Measurements from ENCODE around the gene PRSS12. TPM values are rescaled to one million over a fixed set of nuclear protein-coding genes. Genes with fewer than 3 reads are reported as not detected.
A peak's percentile ranks its signal among the peaks of the same experiment; 100 is the strongest.

Gene PRSS12
- total and polyA plus RNA-seq, 2 experiments from 2014 or later, result 8.2 to 14.4 TPM

- no peaks in the 10 kb centered on the region for H3K9me3 ChIP-seq (ENCODE audit: low read depth)
- H2AFZ ChIP-seq, result peak overlapping the region; percentile 24
- no peak for DNase-seq (ENCODE audit: low spot score)
- peak overlapping the region; percentile 89 for H3K4me2 ChIP-seq
- peaks cover 22% of the 10 kb centered on the region for H3K79me2 ChIP-seq
- TF ChIP-seq EZH2phosphoT487 (IDR thresholded peaks at IDR 0.05; ENCODE audit: low read depth, severe bottlenecking, unreplicated experiment), result no peak
- TF ChIP-seq EZH2 (IDR thresholded peaks at IDR 0.05; ENCODE audit: borderline replicate concordance), result no peak
- TF ChIP-seq, protein P1, sequence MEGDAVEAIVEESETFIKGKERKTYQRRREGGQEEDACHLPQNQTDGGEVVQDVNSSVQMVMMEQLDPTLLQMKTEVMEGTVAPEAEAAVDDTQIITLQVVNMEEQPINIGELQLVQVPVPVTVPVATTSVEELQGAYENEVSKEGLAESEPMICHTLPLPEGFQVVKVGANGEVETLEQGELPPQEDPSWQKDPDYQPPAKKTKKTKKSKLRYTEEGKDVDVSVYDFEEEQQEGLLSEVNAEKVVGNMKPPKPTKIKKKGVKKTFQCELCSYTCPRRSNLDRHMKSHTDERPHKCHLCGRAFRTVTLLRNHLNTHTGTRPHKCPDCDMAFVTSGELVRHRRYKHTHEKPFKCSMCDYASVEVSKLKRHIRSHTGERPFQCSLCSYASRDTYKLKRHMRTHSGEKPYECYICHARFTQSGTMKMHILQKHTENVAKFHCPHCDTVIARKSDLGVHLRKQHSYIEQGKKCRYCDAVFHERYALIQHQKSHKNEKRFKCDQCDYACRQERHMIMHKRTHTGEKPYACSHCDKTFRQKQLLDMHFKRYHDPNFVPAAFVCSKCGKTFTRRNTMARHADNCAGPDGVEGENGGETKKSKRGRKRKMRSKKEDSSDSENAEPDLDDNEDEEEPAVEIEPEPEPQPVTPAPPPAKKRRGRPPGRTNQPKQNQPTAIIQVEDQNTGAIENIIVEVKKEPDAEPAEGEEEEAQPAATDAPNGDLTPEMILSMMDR (IDR thresholded peaks at IDR 0.05; ENCODE audit: poor library complexity), result no peak
- 5% methylated on average over 13 of the region's 13 CpGs for WGBS (ENCODE audit: low lambda C conversion rate, missing lambda C conversion rate)
- H4K20me1 ChIP-seq (ENCODE audit: insufficient read depth, poor library complexity, severe bottlenecking), result no peaks in the 10 kb centered on the region
- no peaks in the 10 kb centered on the region for H3K9me2 ChIP-seq (replicated peaks; ENCODE audit: insufficient read depth)
- H3K4me3 ChIP-seq, result peak overlapping the region; percentile 83
- peaks cover 26% of the 10 kb centered on the region for H3K4me1 ChIP-seq (ENCODE audit: insufficient read depth)
- H3K27ac ChIP-seq, result peak overlapping the region; percentile 91
- no peaks in the 10 kb centered on the region for H3K36me3 ChIP-seq (replicated peaks; ENCODE audit: insufficient read depth, low read depth)
- no peaks in the 10 kb centered on the region for H3K27me3 ChIP-seq
Measured at GRCh38 chr4:118279328-118279727, 73.5 kb downstream of the PRSS12 start.

- TF ChIP-seq EZH2phosphoT487 (IDR thresholded peaks at IDR 0.05; ENCODE audit: low read depth, severe bottlenecking, unreplicated experiment) (no peak), EZH2 (IDR thresholded peaks at IDR 0.05; ENCODE audit: borderline replicate concordance) (no peak)
- TF ChIP-seq, protein P1 (IDR thresholded peaks at IDR 0.05; ENCODE audit: poor library complexity), result no peak
Measured at GRCh38 chr4:118278473-118279274, 74.1 kb downstream of the PRSS12 start.

GRCh38 chr4:118277243-118277642, 75.6 kb downstream of the PRSS12 start:
- Histone ChIP-seq H2AFZ (no peak overlapping the region), H3K4me1 (ENCODE audit: insufficient read depth) (peaks cover 26% of the 10 kb centered on the region), H3K27me3 (no peaks in the 10 kb centered on the region), H3K27ac (peak overlapping the region; percentile 87), H3K79me2 (peaks cover 22% of the 10 kb centered on the region), H3K36me3 (replicated peaks; ENCODE audit: insufficient read depth, low read depth) (no peaks in the 10 kb centered on the region), H3K9me3 (ENCODE audit: low read depth) (no peaks in the 10 kb centered on the region), H3K4me3 (peak overlapping the region; percentile 7), H3K9me2 (replicated peaks; ENCODE audit: insufficient read depth) (no peaks in the 10 kb centered on the region), H3K4me2 (peak overlapping the region; percentile 72), H4K20me1 (ENCODE audit: insufficient read depth, poor library complexity, severe bottlenecking) (no peaks in the 10 kb centered on the region)
- no peak for TF ChIP-seq EZH2phosphoT487 (IDR thresholded peaks at IDR 0.05; ENCODE audit: low read depth, severe bottlenecking, unreplicated experiment)
- no peak for TF ChIP-seq EZH2 (IDR thresholded peaks at IDR 0.05; ENCODE audit: borderline replicate concordance)
- TF ChIP-seq, protein P1 (IDR thresholded peaks at IDR 0.05; ENCODE audit: poor library complexity), result no peak
- DNase-seq (ENCODE audit: low spot score), result no peak
- 87% methylated on average over 4 of the region's 4 CpGs for WGBS (ENCODE audit: low lambda C conversion rate, missing lambda C conversion rate)

More at GRCh38 chr4:118278473-118279274, 74.1 kb downstream of the PRSS12 start:
- no peaks in the 10 kb centered on the region for H4K20me1 ChIP-seq (ENCODE audit: insufficient read depth, poor library complexity, severe bottlenecking)
- peak; percentile 99 for DNase-seq (ENCODE audit: low spot score)
- no peaks in the 10 kb centered on the region for H3K36me3 ChIP-seq (replicated peaks; ENCODE audit: insufficient read depth, low read depth)
- peaks cover 22% of the 10 kb centered on the region for H3K79me2 ChIP-seq
- 1% methylated on average over 50 of the region's 56 CpGs for WGBS (ENCODE audit: low lambda C conversion rate, missing lambda C conversion rate)
- H3K27me3 ChIP-seq, result no peaks in the 10 kb centered on the region
- H3K9me3 ChIP-seq (ENCODE audit: low read depth), result no peaks in the 10 kb centered on the region
- H3K9me2 ChIP-seq (replicated peaks; ENCODE audit: insufficient read depth), result no peaks in the 10 kb centered on the region
- H3K4me2 ChIP-seq, result peak overlapping the region; percentile 89
- peak overlapping the region; percentile 56 for H2AFZ ChIP-seq
- H3K4me1 ChIP-seq (ENCODE audit: insufficient read depth), result peaks cover 26% of the 10 kb centered on the region
- H3K4me3 ChIP-seq, result peak overlapping the region; percentile 83
- H3K27ac ChIP-seq, result peak overlapping the region; percentile 91
